ENCODE data around the gene PCDH9.

GRCh38 chr13:66567899-66568612 is 662.1 kb downstream of the PCDH9 start:
- TF ChIP-seq CTCF (IDR thresholded peaks at IDR 0.05) (no peak), POLR2A (IDR thresholded peaks at IDR 0.05) (no peak)

Measured in Peyer's patch (tissue), 4 donors.